Naive B cell (primary cell): ENCODE measurements around the gene GGTLC2. TPM values are rescaled to one million over a fixed set of nuclear protein-coding genes. Genes with fewer than 3 reads are reported as not detected.
A peak's percentile ranks its signal among the peaks of the same experiment; 100 is the strongest.
"Not testable (repeated sequence)": the region's sequence is repeated elsewhere in the genome, so short reads cannot be mapped to it uniquely, and the experiment has no call there.

Experiments used
- ATAC-seq, 2 donors: fragments of 150-1000 bp; cut with Tn5 transposase; 2 replicates each; pipeline ENCODE4 v1.10.0; 2021; ENCODE audit warnings: low read depth in 2 of 2, mild to moderate bottlenecking in 2 of 2, moderate library complexity in 2 of 2
- DNase-seq: peaks from one replicate; pipeline ENCODE4 v3.0.0; 2022
- H3K27ac Mint-ChIP-seq, 6 donors: one replicate each; pipeline ENCODE4 v1.8.0; 2020 to 2022; ENCODE audit warnings: mild to moderate bottlenecking in 6 of 6, mixed read lengths in 6 of 6, moderate library complexity in 5 of 6, inconsistent platforms in 2 of 6
- H3K27me3 Mint-ChIP-seq, 3 donors: one replicate each; pipeline ENCODE4 v1.8.0; 2021 to 2022; ENCODE audit warnings: mixed read lengths in 3 of 3, mild to moderate bottlenecking in 1 of 3
- H3K36me3 Mint-ChIP-seq, 2 donors: one replicate each; pipeline ENCODE4 v1.8.0; 2020 to 2022; ENCODE audit warnings: mixed read lengths in 2 of 2, inconsistent platforms in 1 of 2, mild to moderate bottlenecking in 1 of 2
- H3K4me1 Mint-ChIP-seq, 3 donors: one replicate each; pipeline ENCODE4 v1.8.0; 2020 to 2022; ENCODE audit warnings: mixed read lengths in 3 of 3, inconsistent platforms in 1 of 3, mild to moderate bottlenecking in 1 of 3, moderate library complexity in 1 of 3
- H3K4me3 Mint-ChIP-seq, 8 donors: one replicate each; pipeline ENCODE4 v1.8.0; 2020 to 2022; ENCODE audit warnings: mild to moderate bottlenecking in 8 of 8, mixed read lengths in 8 of 8, moderate library complexity in 8 of 8, inconsistent platforms in 2 of 8
- H3K9me3 Mint-ChIP-seq, 7 donors: one replicate each; pipeline ENCODE4 v1.8.0; 2020 to 2022; ENCODE audit warnings: mixed read lengths in 7 of 7, mild to moderate bottlenecking in 5 of 7, inconsistent platforms in 2 of 7, moderate library complexity in 1 of 7
- polyA plus RNA-seq, 6 donors: library from polyadenylated mRNA; unstranded; fragments of 300-500 nt; fragmentation: Illumina TruSeq; gene quantifications; one replicate each; pipeline ENCODE4 v1.2.3, GENCODE V29; 2021; ENCODE audit warnings: low read depth in 6 of 6

GGTLC2 gene
- not detected for polyA plus RNA-seq

DNA sequence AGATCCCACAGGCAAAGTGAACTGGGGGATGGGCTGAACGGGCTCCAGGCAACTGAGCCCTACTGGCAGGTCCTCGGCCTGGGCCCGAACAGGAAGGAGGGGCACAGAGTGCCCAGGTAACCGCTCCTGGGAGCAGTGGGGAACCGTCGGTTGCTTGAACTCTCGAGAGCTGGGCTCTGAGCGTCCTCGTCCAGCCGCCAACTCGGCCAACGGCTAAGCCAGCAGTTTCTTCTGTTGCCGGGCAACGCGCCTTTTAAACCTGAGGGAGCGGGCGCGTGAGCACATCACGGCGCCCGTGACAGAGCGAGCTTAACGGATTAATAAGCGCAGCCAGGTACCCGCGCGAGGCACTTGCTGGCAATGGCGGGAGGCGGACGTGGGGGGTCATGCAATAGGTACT lies at the start of gene GGTLC2:
Gene GGTLC2, plus strand, starts transcription at position 301 of the 400 bp plus-strand sequence. CDS start 1,732 bp downstream, outside the sequence.
- not testable (repeated sequence) for ATAC-seq, H3K36me3 Mint-ChIP-seq, H3K4me1 Mint-ChIP-seq, H3K27me3 Mint-ChIP-seq, H3K27ac Mint-ChIP-seq, H3K4me3 Mint-ChIP-seq, H3K9me3 Mint-ChIP-seq, DNase-seq

DNA sequence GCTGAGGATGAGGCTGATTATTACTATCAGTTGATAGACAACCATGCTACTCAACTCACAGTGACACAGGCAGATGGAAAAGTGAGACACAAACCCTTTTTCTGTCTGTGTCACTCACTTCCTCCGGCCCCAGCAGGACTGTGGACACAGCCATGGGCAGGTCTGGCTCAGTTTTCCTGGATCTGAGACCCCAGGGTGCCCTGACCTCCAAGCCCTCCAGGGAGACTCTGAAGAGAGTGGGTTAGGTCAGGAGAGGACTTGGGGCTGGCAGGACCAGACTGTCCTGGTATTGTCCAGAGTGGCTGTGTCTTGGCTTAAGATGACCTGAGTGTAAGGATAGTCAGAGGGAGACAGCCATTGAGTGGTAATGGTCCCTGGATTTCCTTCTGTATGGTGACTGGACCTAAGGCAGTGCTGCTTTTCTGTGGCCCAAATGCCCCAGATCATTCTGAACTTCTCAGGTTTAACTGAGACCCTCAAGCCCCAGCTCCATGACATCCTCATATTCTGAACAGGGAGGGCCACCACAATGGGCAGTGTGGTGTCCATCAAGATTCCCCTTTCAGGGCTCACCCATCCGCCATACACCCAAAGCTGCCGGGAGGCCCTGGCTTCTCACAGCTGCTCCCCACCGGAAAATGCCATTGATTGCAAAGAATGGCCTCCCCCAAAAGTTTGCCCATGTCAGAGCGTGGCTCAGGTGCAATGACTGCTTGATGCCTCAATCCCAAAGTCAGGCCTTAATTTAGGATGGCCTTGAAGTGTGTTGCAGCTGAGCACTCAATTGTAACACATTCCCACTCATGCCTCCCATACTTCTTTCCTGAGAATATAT lies 49.2 kb upstream of the GGTLC2 start:
- H3K9me3 Mint-ChIP-seq: peaks cover 0 to 4% (median 0%) of the 10 kb centered on the region in 7 donors
- H3K4me1 Mint-ChIP-seq: peaks cover 15 to 27% (median 25%) of the 10 kb centered on the region in 3 donors
- DNase-seq (no peak), ATAC-seq (no peak)
- no peaks in the 10 kb centered on the region for H3K27me3 Mint-ChIP-seq
- no peaks in the 10 kb centered on the region for H3K36me3 Mint-ChIP-seq
- peak overlapping the region in 2 of 6 donors; percentile 20 to 71 for H3K27ac Mint-ChIP-seq
- no peak overlapping the region for H3K4me3 Mint-ChIP-seq

DNA sequence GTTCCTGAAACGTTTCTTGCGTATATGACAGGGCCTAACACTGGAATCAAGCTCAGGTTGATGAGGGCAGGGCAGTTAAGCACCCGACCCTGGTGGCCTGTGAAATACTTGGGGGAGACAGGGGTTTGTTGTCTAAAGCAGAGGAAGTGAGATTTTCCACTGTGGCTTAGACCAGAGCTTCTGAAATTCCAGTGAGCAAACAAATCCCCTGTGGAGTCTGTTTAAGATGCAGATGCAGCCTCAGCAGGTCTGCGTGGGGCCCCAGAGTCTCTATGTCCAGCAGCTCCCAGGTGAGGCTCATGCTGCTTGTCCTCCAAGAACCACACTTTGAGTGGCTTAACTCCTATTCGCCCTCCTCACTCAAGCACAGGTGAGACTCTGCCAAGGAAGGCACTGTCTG lies 46.3 kb upstream of the GGTLC2 start:
- Mint-ChIP-seq H3K27me3 (no peaks in the 10 kb centered on the region), H3K9me3 (peaks cover 0 to 8% (median 0%) of the 10 kb centered on the region in 7 donors), H3K36me3 (peaks cover 0 to 4% of the 10 kb centered on the region in 2 donors), H3K4me1 (peaks cover 15 to 29% (median 27%) of the 10 kb centered on the region in 3 donors), H3K4me3 (no peak overlapping the region), H3K27ac (peak overlapping the region in 4 of 6 donors; percentile 26 to 61 (median 46))
- ATAC-seq: no peak
- DNase-seq: no peak

DNA sequence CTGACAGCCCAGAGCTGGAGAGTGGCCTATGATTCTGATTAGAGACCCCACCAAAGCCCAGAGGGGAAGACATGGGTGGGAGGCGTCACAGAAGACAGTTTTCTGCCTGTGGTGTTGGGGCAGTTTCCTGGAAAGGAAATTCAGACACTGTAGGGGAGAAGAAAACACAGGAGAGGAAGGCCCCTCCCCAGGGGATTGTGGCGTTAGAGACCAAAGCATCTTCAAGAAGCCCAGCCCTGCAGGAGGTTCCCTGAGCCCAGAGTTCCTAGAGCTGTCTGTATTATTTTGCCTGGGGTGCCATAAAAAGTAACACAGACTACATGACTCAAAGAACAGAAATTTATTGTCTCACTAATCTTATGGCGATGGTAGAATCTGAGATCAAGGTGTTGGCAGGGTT lies 45.2 kb upstream of the GGTLC2 start:
- H3K27ac Mint-ChIP-seq: no peak overlapping the region
- H3K4me1 Mint-ChIP-seq: peaks cover 19 to 33% (median 29%) of the 10 kb centered on the region in 3 donors
- H3K9me3 Mint-ChIP-seq: peaks cover 0 to 16% (median 2%) of the 10 kb centered on the region in 7 donors
- H3K27me3 Mint-ChIP-seq: no peaks in the 10 kb centered on the region
- ATAC-seq: no peak
- H3K36me3 Mint-ChIP-seq: peaks cover 0 to 4% of the 10 kb centered on the region in 2 donors
- DNase-seq: no peak
- peak overlapping the region in 1 of 8 donors; percentile 3 for H3K4me3 Mint-ChIP-seq

- peaks cover 0 to 16% (median 2%) of the 10 kb centered on the region in 7 donors for H3K9me3 Mint-ChIP-seq
- H3K4me1 Mint-ChIP-seq: peaks cover 32 to 48% (median 43%) of the 10 kb centered on the region in 3 donors
- no peaks in the 10 kb centered on the region for H3K27me3 Mint-ChIP-seq
- no peak overlapping the region for H3K27ac Mint-ChIP-seq
- DNase-seq: no peak
- no peak for ATAC-seq
- H3K4me3 Mint-ChIP-seq: peak overlapping the region in 1 of 8 donors; percentile 17
- peaks cover 0 to 4% of the 10 kb centered on the region in 2 donors for H3K36me3 Mint-ChIP-seq
Observed at GRCh38 chr22:22600531-22601261, 43.7 kb upstream of the GGTLC2 start.

- Mint-ChIP-seq H3K4me3 (peak overlapping the region in 2 of 8 donors; percentile 33 to 72), H3K4me1 (peaks cover 32 to 45% (median 34%) of the 10 kb centered on the region in 3 donors), H3K9me3 (peaks cover 0 to 15% (median 2%) of the 10 kb centered on the region in 7 donors), H3K27ac (peak overlapping the region in 3 of 6 donors; percentile 50 to 95 (median 64)), H3K36me3 (peaks cover 0 to 4% of the 10 kb centered on the region in 2 donors), H3K27me3 (peaks cover 0 to under 1% (median 0%) of the 10 kb centered on the region in 3 donors)
- no peak for ATAC-seq
- DNase-seq: no peak
Observed at GRCh38 chr22:22603470-22603947, 40.9 kb upstream of the GGTLC2 start.

DNA sequence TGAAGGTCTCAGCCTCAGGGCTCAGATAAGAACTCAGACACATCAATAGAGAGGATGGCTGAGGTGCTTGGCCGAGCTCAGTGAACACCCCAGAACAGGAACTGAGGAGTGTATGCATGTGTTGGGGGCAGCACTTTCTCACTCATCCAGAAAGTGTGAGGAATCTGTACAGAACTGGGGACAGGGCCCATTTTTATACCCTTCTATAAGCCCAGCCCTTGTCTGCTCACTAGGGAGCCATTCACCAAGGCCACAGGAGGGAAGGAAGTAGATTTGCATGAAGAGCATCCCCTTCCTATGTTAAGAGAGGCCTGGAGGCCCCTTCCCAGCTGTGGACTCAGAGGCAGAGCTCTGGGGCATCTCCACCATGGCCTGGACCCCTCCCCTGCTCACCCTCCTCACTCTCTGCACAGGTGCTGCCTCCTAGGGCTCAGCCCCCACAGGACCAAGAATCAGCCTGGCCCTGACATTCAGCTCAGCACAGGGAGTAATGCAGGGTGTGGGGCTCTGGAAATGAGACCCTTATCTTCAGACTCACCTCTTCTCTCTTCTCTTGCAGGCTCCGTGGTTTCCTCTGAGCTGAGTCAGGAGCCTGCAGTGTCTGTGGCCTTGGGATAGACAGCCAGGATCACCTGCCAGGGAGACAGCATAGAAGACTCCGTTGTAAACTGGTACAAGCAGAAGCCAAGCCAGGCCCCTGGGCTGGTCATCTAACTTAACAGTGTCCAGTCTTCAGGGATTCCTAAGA lies 39.9 kb upstream of the GGTLC2 start:
- DNase-seq (no peak), ATAC-seq (peak; percentile 63 to 64)
- peaks cover 0 to 4% of the 10 kb centered on the region in 2 donors for H3K36me3 Mint-ChIP-seq
- peak overlapping the region; percentile 4 to 85 (median 50) for H3K4me3 Mint-ChIP-seq
- H3K27ac Mint-ChIP-seq: peak overlapping the region; percentile 15 to 95 (median 75)
- H3K4me1 Mint-ChIP-seq: peaks cover 24 to 35% (median 24%) of the 10 kb centered on the region in 3 donors
- peaks cover 0 to 11% (median 5%) of the 10 kb centered on the region in 3 donors for H3K27me3 Mint-ChIP-seq
- H3K9me3 Mint-ChIP-seq: peaks cover 0 to 15% (median 4%) of the 10 kb centered on the region in 7 donors

GRCh38 chr22:22605074-22605404 lies 39.4 kb upstream of the GGTLC2 start:
- peak; percentile 40 for DNase-seq
- Mint-ChIP-seq H3K4me1 (peaks cover 23 to 35% (median 24%) of the 10 kb centered on the region in 3 donors), H3K9me3 (peaks cover 0 to 15% (median 4%) of the 10 kb centered on the region in 7 donors), H3K36me3 (peaks cover 0 to 4% of the 10 kb centered on the region in 2 donors), H3K4me3 (peak overlapping the region; percentile 4 to 85 (median 50)), H3K27ac (peak overlapping the region; percentile 15 to 95 (median 75)), H3K27me3 (peaks cover 0 to 12% (median 5%) of the 10 kb centered on the region in 3 donors)
- ATAC-seq: peak; percentile 81 to 89

GRCh38 chr22:22608022-22608421 lies 36.4 kb upstream of the GGTLC2 start:
- peaks cover 0 to 12% (median 5%) of the 10 kb centered on the region in 3 donors for H3K27me3 Mint-ChIP-seq
- ATAC-seq, H3K4me3 Mint-ChIP-seq, DNase-seq, H3K27ac Mint-ChIP-seq, H3K36me3 Mint-ChIP-seq: not testable (repeated sequence)
- peaks cover 0 to 11% (median 2%) of the 10 kb centered on the region in 7 donors for H3K9me3 Mint-ChIP-seq
- peaks cover 23 to 32% (median 24%) of the 10 kb centered on the region in 3 donors for H3K4me1 Mint-ChIP-seq

GRCh38 chr22:22609291-22609690 lies 35.1 kb upstream of the GGTLC2 start:
- DNase-seq: no peak
- H3K4me3 Mint-ChIP-seq: no peak overlapping the region
- H3K4me1 Mint-ChIP-seq: peaks cover 14 to 20% (median 15%) of the 10 kb centered on the region in 3 donors
- peaks cover 0 to 12% (median 5%) of the 10 kb centered on the region in 3 donors for H3K27me3 Mint-ChIP-seq
- H3K9me3 Mint-ChIP-seq: peaks cover 0 to 2% (median under 1%) of the 10 kb centered on the region in 7 donors
- ATAC-seq: no peak
- peak overlapping the region in 1 of 6 donors; percentile 38 for H3K27ac Mint-ChIP-seq
- H3K36me3 Mint-ChIP-seq: no peaks in the 10 kb centered on the region

- H3K9me3 Mint-ChIP-seq: peaks cover 0 to 2% (median 0%) of the 10 kb centered on the region in 7 donors
- peaks cover 11 to 15% (median 14%) of the 10 kb centered on the region in 3 donors for H3K4me1 Mint-ChIP-seq
- peaks cover 0 to 6% of the 10 kb centered on the region in 2 donors for H3K36me3 Mint-ChIP-seq
- DNase-seq (no peak), ATAC-seq (no peak)
- H3K4me3 Mint-ChIP-seq: no peak overlapping the region
- H3K27me3 Mint-ChIP-seq: peaks cover 4 to 16% (median 12%) of the 10 kb centered on the region in 3 donors
- H3K27ac Mint-ChIP-seq: peak overlapping the region in 2 of 6 donors; percentile 55 to 70
Observed at GRCh38 chr22:22612516-22612915, 31.9 kb upstream of the GGTLC2 start.

DNA sequence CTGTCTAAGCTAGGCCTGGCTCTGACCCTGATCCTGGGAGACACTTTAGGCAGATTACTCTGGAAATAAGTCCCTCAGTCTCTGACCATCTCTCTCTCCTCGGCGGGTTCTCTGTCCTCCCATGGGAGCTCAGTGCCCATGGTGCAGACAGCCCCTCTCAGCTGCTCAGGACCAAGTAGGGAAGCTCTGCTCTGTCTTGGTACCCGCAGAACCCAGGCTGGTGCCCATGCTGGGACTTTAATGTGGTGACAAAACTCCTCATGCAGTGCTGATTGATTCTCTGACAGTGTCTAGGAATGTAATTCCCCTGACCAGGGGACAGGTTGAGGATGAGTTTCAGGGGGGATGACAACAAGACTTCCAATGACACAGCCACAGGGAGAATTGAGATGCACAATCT lies 30.3 kb upstream of the GGTLC2 start:
- no peak overlapping the region for H3K4me3 Mint-ChIP-seq
- H3K36me3 Mint-ChIP-seq: peaks cover 0 to 6% of the 10 kb centered on the region in 2 donors
- peak overlapping the region in 3 of 6 donors; percentile 62 to 81 (median 68) for H3K27ac Mint-ChIP-seq
- H3K4me1 Mint-ChIP-seq: peaks cover 11 to 15% (median 14%) of the 10 kb centered on the region in 3 donors
- DNase-seq (no peak), ATAC-seq (no peak)
- H3K9me3 Mint-ChIP-seq: no peaks in the 10 kb centered on the region
- H3K27me3 Mint-ChIP-seq: peaks cover 4 to 11% (median 6%) of the 10 kb centered on the region in 3 donors
